ENCODE results near the gene C1RL. TPM values are rescaled to one million over a fixed set of nuclear protein-coding genes. Genes with fewer than 3 reads are reported as not detected.

Gene C1RL
- total RNA-seq, 4 donors from 2014 or later, result 38.1 to 42.3 (median 40.4) TPM

GRCh38 chr12:7046383-7047105 lies 62.5 kb downstream of the C1RL start:
- intact Hi-C loops (cut with DNase I; ENCODE audit: low total_unique reads), result no loop called here
- no peak for DNase-seq (ENCODE audit: low spot score in 2 of 2)
- TF ChIP-seq CTCF (IDR thresholded peaks at IDR 0.05) (no peak), POLR2A (IDR thresholded peaks at IDR 0.05) (no peak)
- 81 to 84% methylated on average over 5 of the region's 5 CpGs for WGBS, 2 donors
- no peak overlapping the region for H3K4me3 ChIP-seq (ENCODE audit: low read depth, poor library complexity, severe bottlenecking)

GRCh38 chr12:7045913-7046312 lies 63.1 kb downstream of the C1RL start:
- no peak for DNase-seq (ENCODE audit: low spot score in 2 of 2)
- no peak overlapping the region for H3K4me3 ChIP-seq (ENCODE audit: low read depth, poor library complexity, severe bottlenecking)
- TF ChIP-seq CTCF (IDR thresholded peaks at IDR 0.05) (no peak), POLR2A (IDR thresholded peaks at IDR 0.05) (no peak)
- intact Hi-C loops (cut with DNase I; ENCODE audit: low total_unique reads), result no loop called here
- WGBS, 2 donors, result 91% methylated on average over 9 of the region's 9 CpGs

Other genes starting within 250 kb of the C1RL start
- 100 to 1,000 TPM; 265 to 558 (median 432) TPM for gene TPI1, start 241.7 kb downstream of the C1RL start, total RNA-seq
- gene SPSB2, start 235.9 kb downstream of the C1RL start, total RNA-seq, result 10 to 100 TPM in 3 of 4 donors, 1 to 10 TPM in 1; 6.8 to 14.7 (median 11.5) TPM
- gene LRRC23, start 204.4 kb downstream of the C1RL start, total RNA-seq, result 10 to 100 TPM in 1 of 4 donors, 1 to 10 TPM in 3; 6.4 to 11.5 (median 8.2) TPM
- 1 to 10 TPM; 3.6 to 7.9 (median 6.1) TPM for gene ENO2, start 194.6 kb downstream of the C1RL start, total RNA-seq
- 100 to 1,000 TPM in 1 of 4 donors, 10 to 100 TPM in 3; 33.4 to 115 (median 64.0) TPM for gene ATN1, start 181.3 kb downstream of the C1RL start, total RNA-seq
- not detected for gene RNU7-1, start 165.4 kb downstream of the C1RL start, total RNA-seq
- 100 to 1,000 TPM; 341 to 526 (median 418) TPM for gene C12orf57, start 165.2 kb downstream of the C1RL start, total RNA-seq
- gene PTPN6, start 157.9 kb downstream of the C1RL start, total RNA-seq, result 10 to 100 TPM; 31.8 to 44.5 (median 34.4) TPM
- 100 to 1,000 TPM; 176 to 256 (median 221) TPM for gene PHB2, start 138.6 kb downstream of the C1RL start, total RNA-seq
- gene EMG1, start 138.3 kb downstream of the C1RL start, total RNA-seq, result 10 to 100 TPM; 31.7 to 43.1 (median 34.7) TPM
- 10 to 100 TPM; 29.6 to 51.2 (median 48.4) TPM for gene LPCAT3, start 90.7 kb downstream of the C1RL start, total RNA-seq
- 100 to 1,000 TPM in 1 of 4 donors, 10 to 100 TPM in 3; 52.6 to 187 (median 59.3) TPM for gene C1S, start 48.5 kb downstream of the C1RL start, total RNA-seq
- gene C1R, start 16.8 kb downstream of the C1RL start, total RNA-seq, result 100 to 1,000 TPM in 1 of 4 donors, 10 to 100 TPM in 3; 65.0 to 259 (median 84.7) TPM
- 1 to 10 TPM in 1 of 4 donors, under 1 TPM in 1, not detected in 2; 0.26 to 2.5 TPM for gene RBP5, start 19.7 kb upstream of the C1RL start, total RNA-seq
- gene CLSTN3, start 21.2 kb upstream of the C1RL start, total RNA-seq, result 10 to 100 TPM; 22.1 to 41.1 (median 31.7) TPM
- 10 to 100 TPM; 20.5 to 46.4 (median 33.9) TPM for gene PEX5, start 80.5 kb upstream of the C1RL start, total RNA-seq
- under 1 TPM in 1 of 4 donors, not detected in 3; 0.10 TPM for gene ACSM4, start 194.9 kb upstream of the C1RL start, total RNA-seq